ENCODE measurements around the gene FGFR3. TPM values are rescaled to one million over a fixed set of nuclear protein-coding genes. Genes with fewer than 3 reads are reported as not detected.
"Not testable (repeated sequence)": the region's sequence is repeated elsewhere in the genome, so short reads cannot be mapped to it uniquely, and the experiment has no call there.

Gene FGFR3
- total RNA-seq, 4 donors from 2014 or later: 0.78 to 5.1 (median 1.6) TPM

- Histone ChIP-seq H3K27ac (peak overlapping the region; percentile 24 to 71 (median 36)), H3K36me3 (peaks cover 25 to 41% of the 10 kb centered on the region in 2 donors), H3K4me1 (peaks cover 11 to 14% of the 10 kb centered on the region in 2 donors), H3K9me3 (no peaks in the 10 kb centered on the region), H3K4me3 (replicated peaks in 1 of 3) (no peak overlapping the region), H3K27me3 (no peaks in the 10 kb centered on the region)
- 70 to 82% methylated on average over 9 to 13 of the region's 13 CpGs for WGBS, 2 donors
- intact Hi-C loops (cut with DNase I): no loop called here
- TF ChIP-seq, protein P1, sequence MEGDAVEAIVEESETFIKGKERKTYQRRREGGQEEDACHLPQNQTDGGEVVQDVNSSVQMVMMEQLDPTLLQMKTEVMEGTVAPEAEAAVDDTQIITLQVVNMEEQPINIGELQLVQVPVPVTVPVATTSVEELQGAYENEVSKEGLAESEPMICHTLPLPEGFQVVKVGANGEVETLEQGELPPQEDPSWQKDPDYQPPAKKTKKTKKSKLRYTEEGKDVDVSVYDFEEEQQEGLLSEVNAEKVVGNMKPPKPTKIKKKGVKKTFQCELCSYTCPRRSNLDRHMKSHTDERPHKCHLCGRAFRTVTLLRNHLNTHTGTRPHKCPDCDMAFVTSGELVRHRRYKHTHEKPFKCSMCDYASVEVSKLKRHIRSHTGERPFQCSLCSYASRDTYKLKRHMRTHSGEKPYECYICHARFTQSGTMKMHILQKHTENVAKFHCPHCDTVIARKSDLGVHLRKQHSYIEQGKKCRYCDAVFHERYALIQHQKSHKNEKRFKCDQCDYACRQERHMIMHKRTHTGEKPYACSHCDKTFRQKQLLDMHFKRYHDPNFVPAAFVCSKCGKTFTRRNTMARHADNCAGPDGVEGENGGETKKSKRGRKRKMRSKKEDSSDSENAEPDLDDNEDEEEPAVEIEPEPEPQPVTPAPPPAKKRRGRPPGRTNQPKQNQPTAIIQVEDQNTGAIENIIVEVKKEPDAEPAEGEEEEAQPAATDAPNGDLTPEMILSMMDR (IDR thresholded peaks at IDR 0.05): peak in 2 of 6 experiments; percentile 11 to 13
- TF ChIP-seq POLR2A (IDR thresholded peaks at IDR 0.05): no peak
- DNase-seq: peak; percentile 46 to 56
These were observed 49.3 kb downstream of the FGFR3 start for GRCh38 chr4:1842339-1842895.

DNA sequence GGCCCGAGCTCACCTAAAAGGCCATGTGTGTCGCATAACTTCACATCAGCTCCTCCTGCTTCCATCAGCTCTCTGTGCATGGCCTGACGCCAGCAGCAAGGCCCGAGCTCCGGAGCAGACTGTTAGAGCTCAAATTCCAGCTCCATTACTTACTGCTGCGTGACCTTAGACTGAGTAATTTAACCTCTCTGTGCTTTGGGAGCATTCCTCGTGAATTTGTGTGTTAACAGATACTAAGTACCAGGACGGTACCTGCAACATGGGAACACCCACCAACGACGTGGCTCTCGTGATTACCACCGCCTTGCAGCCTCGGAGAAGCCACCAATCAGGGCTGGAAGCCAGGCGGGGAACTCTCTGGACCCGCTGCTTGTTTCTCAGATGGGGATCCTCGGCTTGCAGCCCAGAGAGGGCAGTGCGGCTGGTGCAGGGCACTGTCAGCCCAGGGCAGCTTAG, 49.9 kb downstream of the FGFR3 start:
- H3K9me3 ChIP-seq: no peaks in the 10 kb centered on the region
- peak; percentile 31 to 36 for DNase-seq
- peaks cover 21 to 38% of the 10 kb centered on the region in 2 donors for H3K36me3 ChIP-seq
- H3K4me3 ChIP-seq (replicated peaks in 1 of 3): no peak overlapping the region
- intact Hi-C loops (cut with DNase I): no loop called here
- H3K27me3 ChIP-seq: no peaks in the 10 kb centered on the region
- H3K4me1 ChIP-seq: peaks cover 11 to 14% of the 10 kb centered on the region in 2 donors
- peak overlapping the region in 1 of 3 donors; percentile 33 for H3K27ac ChIP-seq
- 62 to 82% methylated on average over 14 to 16 of the region's 17 CpGs for WGBS, 2 donors
- no peak for TF ChIP-seq POLR2A (IDR thresholded peaks at IDR 0.05)
- TF ChIP-seq, protein P1 (IDR thresholded peaks at IDR 0.05): no peak

DNA sequence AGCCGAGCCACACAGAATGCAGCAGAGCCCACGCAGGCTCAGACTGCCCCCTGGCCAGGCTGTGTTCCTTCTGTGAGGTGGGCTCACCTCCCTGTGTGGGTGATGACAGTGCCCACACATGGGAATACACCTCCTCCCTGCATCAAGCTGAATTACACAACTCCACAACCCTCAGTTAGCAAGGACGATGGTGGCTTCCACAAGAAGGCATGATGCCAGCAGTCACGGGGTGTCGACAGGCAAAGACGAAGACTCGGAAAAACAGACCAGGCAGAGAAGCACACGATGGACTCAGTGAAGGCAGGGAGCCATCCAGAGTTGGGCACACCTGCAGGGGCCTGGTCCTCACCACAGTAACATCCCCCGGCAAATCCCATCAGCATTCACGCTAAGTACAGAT, 50.8 kb downstream of the FGFR3 start:
- Histone ChIP-seq H3K27me3 (no peaks in the 10 kb centered on the region), H3K27ac (no peak overlapping the region), H3K9me3 (no peaks in the 10 kb centered on the region), H3K4me1 (peaks cover 11 to 14% of the 10 kb centered on the region in 2 donors), H3K36me3 (peaks cover 13 to 29% of the 10 kb centered on the region in 2 donors), H3K4me3 (replicated peaks in 1 of 3) (no peak overlapping the region)
- 72 to 83% methylated on average over 10 of the region's 10 CpGs for WGBS, 2 donors
- TF ChIP-seq POLR2A (IDR thresholded peaks at IDR 0.05): no peak
- TF ChIP-seq, protein P1 (IDR thresholded peaks at IDR 0.05): no peak
- DNase-seq: no peak
- intact Hi-C loops (cut with DNase I): no loop called here

GRCh38 chr4:1844618-1845017, 51.5 kb downstream of the FGFR3 start:
- H3K27ac ChIP-seq; intact Hi-C loops (cut with DNase I); H3K4me3 ChIP-seq (replicated peaks in 1 of 3); H3K9me3 ChIP-seq; DNase-seq; H3K27me3 ChIP-seq: not testable (repeated sequence)
- Histone ChIP-seq H3K36me3 (peaks cover 13 to 22% of the 10 kb centered on the region in 2 donors), H3K4me1 (peaks cover 11 to 14% of the 10 kb centered on the region in 2 donors)
- 95 to 96% methylated on average over 10 of the region's 10 CpGs for WGBS, 2 donors

- Histone ChIP-seq H3K4me1 (peaks cover 17 to 30% of the 10 kb centered on the region in 2 donors), H3K4me3 (replicated peaks in 1 of 3) (no peak overlapping the region), H3K27me3 (no peaks in the 10 kb centered on the region), H3K27ac (no peak overlapping the region), H3K36me3 (peaks cover 5 to 7% of the 10 kb centered on the region in 2 donors), H3K9me3 (no peaks in the 10 kb centered on the region)
- DNase-seq: no peak
- intact Hi-C loops (cut with DNase I): no loop called here
- WGBS, 2 donors: 96 to 100% methylated on average over 2 of the region's 2 CpGs
- no peak for TF ChIP-seq POLR2A (IDR thresholded peaks at IDR 0.05)
- TF ChIP-seq, protein P1 (IDR thresholded peaks at IDR 0.05): no peak
These were observed 53.5 kb downstream of the FGFR3 start for GRCh38 chr4:1846580-1846979.

All from thyroid gland (tissue), 4 donors.